Kidney epithelial cell (primary cell): ENCODE measurements around the gene ITPR3. TPM values are rescaled to one million over a fixed set of nuclear protein-coding genes. Genes with fewer than 3 reads are reported as not detected.

Experiments used
- DNase-seq: peaks from one replicate; pipeline ENCODE4 v3.0.0-alpha.2; 2010; ENCODE audit warnings: low read depth
- H3K27me3 ChIP-seq: 2 replicates; pipeline ENCODE4 v1.6.0; 2011; ENCODE audit warnings: low read length; ENCODE audit not compliant: control insufficient read depth, insufficient read depth
- H3K36me3 ChIP-seq: 2 replicates; pipeline ENCODE4 v1.5.1; 2011; ENCODE audit warnings: low read length; ENCODE audit not compliant: control insufficient read depth, insufficient read depth
- H3K4me3 ChIP-seq: 2 replicates; pipeline ENCODE4 v1.5.1; 2011; ENCODE audit warnings: low read depth, mild to moderate bottlenecking, control low read depth, low read length
- CTCF ChIP-seq: IDR thresholded peaks from 2 replicates; pipeline ENCODE4 v1.5.1; 2011; ENCODE audit warnings: mild to moderate bottlenecking, moderate library complexity, low read length, control low read depth, inconsistent platforms; ENCODE audit not compliant: insufficient read depth, poor library complexity, severe bottlenecking
- total RNA-seq: library from RNA; depleted of rRNA; stranded (reverse); fragments of >200 nt; gene quantifications from 2 replicates; pipeline ENCODE4 v1.2.3, GENCODE V29; 2015

The ITPR3 gene
- total RNA-seq, 1 donor from 2014 or later = 147 TPM

DNA sequence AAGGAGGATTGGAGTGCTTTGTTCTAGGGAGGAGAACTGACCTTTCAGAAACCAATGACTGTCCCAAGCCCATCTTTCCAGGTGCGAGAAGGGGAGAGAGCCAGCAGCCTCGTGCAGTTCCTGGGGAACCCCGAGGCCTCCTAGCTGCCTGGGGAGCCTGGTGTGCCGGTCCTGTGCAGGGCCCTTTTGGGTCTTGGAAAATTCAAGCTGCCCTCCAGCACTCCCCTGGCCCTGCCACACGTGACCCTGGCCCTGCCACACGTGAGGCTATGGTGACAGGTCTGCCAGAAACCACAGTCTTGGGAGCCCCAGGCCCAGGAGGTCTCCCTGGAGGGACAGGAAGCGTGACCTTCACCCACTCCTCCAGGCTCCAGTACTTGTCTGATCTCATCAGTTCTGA, 109.9 kb downstream of the ITPR3 start:
- no peak for DNase-seq
- no peaks in the 10 kb centered on the region for H3K36me3 ChIP-seq
- no peak overlapping the region for H3K4me3 ChIP-seq
- no peak for TF ChIP-seq CTCF
- H3K27me3 ChIP-seq = no peaks in the 10 kb centered on the region

DNA sequence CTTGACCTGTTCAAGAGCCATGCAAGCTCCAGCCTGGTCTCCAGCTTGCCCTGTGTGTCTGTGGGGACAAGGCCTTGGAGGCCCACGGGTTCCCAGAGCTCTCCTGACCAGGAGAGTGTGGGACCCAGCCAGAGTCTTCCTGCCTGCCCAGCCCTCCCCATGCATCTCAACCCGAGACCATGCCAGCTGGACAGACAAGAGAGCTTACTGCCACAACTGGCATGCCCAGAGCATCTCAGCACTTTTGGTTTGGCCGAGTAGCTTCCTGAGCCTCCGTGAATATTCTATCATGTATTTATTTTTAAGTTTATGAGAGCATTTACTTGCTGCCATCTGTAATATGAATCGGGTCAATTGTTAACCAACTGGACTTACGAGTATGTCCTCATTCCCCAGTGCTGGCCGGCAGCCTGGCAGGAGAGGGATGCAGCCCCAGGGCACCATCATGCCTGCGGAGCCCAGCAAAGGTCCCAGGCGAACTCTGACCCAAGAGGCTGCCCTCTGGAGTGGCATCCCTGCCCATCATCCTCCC, 110.7 kb downstream of the ITPR3 start:
- H3K4me3 ChIP-seq = no peak overlapping the region
- H3K27me3 ChIP-seq = no peaks in the 10 kb centered on the region
- H3K36me3 ChIP-seq = no peaks in the 10 kb centered on the region
- no peak for TF ChIP-seq CTCF
- no peak for DNase-seq

DNA sequence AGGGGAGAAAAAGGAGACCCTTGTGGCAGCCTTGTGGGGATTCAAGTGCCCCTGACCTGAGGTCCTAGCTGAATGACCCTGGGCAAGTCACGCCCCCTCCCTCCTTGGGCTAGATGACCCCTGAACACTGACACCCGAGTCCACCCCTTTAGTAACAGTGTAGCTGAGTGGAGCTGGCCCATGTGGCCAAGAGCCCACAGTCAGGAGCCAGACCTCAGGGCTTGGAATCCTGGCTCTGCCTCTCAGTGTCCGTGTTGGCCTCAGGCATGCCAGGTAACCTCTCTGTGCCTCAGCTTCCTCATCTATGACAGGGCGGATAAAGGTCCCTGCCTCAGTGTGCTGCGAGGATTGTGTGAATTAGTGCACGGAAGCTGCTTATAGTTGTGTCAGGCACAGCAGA, 111.3 kb downstream of the ITPR3 start:
- Histone ChIP-seq H3K27me3 (no peaks in the 10 kb centered on the region), H3K36me3 (no peaks in the 10 kb centered on the region), H3K4me3 (no peak overlapping the region)
- DNase-seq = no peak
- TF ChIP-seq CTCF = no peak

- no peak for DNase-seq
- Histone ChIP-seq H3K27me3 (no peaks in the 10 kb centered on the region), H3K4me3 (no peak overlapping the region), H3K36me3 (no peaks in the 10 kb centered on the region)
- TF ChIP-seq CTCF = no peak
Measured at GRCh38 chr6:33732817-33733708, 111.9 kb downstream of the ITPR3 start.

- H3K4me3 ChIP-seq = no peak overlapping the region
- H3K36me3 ChIP-seq = no peaks in the 10 kb centered on the region
- no peak for DNase-seq
- H3K27me3 ChIP-seq = no peaks in the 10 kb centered on the region
- no peak for TF ChIP-seq CTCF
Measured at GRCh38 chr6:33733709-33734007, 112.5 kb downstream of the ITPR3 start.

DNA sequence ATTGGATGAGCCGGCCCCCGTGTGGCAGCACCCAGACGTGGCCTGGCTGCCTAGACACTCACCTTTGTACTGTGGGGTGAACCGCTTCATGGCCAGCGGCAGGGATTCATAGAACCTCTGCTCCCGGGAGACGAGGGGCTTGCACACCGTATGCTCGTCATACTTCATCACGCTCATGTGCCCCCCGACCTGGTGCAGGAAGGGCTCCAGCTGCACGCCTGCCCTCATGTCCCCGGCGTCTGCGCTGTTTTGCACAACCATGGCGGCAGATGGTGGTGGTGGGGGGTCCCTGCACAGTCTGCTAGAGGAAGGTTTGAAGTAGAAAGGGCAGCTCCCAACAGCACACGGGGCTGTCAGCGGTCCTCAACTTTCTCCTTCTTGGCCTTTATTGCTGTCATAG, 114.1 kb downstream of the ITPR3 start:
- H3K36me3 ChIP-seq = no peaks in the 10 kb centered on the region
- H3K27me3 ChIP-seq = no peaks in the 10 kb centered on the region
- no peak overlapping the region for H3K4me3 ChIP-seq
- DNase-seq = no peak
- no peak for TF ChIP-seq CTCF
